ENCODE measurements around the gene IER5L. TPM values are rescaled to one million over a fixed set of nuclear protein-coding genes. Genes with fewer than 3 reads are reported as not detected.

Gene IER5L
- total RNA-seq, 4 donors from 2014 or later: 0.92 to 3.4 (median 2.9) TPM

DNA sequence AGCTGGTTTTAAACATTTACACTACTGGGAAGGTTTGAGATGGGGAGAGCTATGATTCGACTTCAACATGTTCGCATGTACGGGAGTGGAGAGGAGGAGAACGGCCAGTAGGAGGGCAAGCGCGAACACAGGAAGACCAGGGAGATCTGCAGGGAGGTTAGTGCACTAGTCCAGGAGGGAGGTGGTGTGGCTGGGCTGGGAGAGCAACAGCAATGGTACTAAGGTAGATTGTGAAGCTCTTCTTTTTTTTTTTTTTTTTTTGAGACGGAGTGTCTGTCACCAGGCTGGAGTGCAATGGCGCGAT lies 16.6 kb downstream of the IER5L start:
- Histone ChIP-seq H3K27ac (no peak overlapping the region), H3K27me3 (no peaks in the 10 kb centered on the region), H3K36me3 (no peaks in the 10 kb centered on the region), H3K4me1 (peaks cover 2 to 9% of the 10 kb centered on the region in 2 donors), H3K4me3 (no peak overlapping the region), H3K9me3 (no peaks in the 10 kb centered on the region)
- DNase-seq: no peak
- intact Hi-C loops (cut with DNase I; ENCODE audit: low total_unique reads): no loop called here
- no peak for ATAC-seq
- in situ Hi-C loops (cut with MboI; ENCODE audit: low sequenced_read_pairs in 4 of 4): no loop called here
- TF ChIP-seq, protein P1, sequence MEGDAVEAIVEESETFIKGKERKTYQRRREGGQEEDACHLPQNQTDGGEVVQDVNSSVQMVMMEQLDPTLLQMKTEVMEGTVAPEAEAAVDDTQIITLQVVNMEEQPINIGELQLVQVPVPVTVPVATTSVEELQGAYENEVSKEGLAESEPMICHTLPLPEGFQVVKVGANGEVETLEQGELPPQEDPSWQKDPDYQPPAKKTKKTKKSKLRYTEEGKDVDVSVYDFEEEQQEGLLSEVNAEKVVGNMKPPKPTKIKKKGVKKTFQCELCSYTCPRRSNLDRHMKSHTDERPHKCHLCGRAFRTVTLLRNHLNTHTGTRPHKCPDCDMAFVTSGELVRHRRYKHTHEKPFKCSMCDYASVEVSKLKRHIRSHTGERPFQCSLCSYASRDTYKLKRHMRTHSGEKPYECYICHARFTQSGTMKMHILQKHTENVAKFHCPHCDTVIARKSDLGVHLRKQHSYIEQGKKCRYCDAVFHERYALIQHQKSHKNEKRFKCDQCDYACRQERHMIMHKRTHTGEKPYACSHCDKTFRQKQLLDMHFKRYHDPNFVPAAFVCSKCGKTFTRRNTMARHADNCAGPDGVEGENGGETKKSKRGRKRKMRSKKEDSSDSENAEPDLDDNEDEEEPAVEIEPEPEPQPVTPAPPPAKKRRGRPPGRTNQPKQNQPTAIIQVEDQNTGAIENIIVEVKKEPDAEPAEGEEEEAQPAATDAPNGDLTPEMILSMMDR (IDR thresholded peaks at IDR 0.05 in 4 of 5, conservative IDR thresholded peaks at IDR 0.05 in 1 of 5): no peak
- TF ChIP-seq POLR2A (IDR thresholded peaks at IDR 0.05): no peak

- no peak overlapping the region for H3K27ac ChIP-seq
- DNase-seq (no peak), ATAC-seq (no peak)
- H3K4me1 ChIP-seq: peaks cover 0 to 9% of the 10 kb centered on the region in 2 donors
- intact Hi-C loops (cut with DNase I; ENCODE audit: low total_unique reads): no loop called here
- no peak for TF ChIP-seq POLR2A (IDR thresholded peaks at IDR 0.05)
- TF ChIP-seq, protein P1 (IDR thresholded peaks at IDR 0.05 in 4 of 5, conservative IDR thresholded peaks at IDR 0.05 in 1 of 5): no peak
- no peaks in the 10 kb centered on the region for H3K27me3 ChIP-seq
- H3K9me3 ChIP-seq: no peaks in the 10 kb centered on the region
- no peak overlapping the region for H3K4me3 ChIP-seq
- in situ Hi-C loops (cut with MboI; ENCODE audit: low sequenced_read_pairs in 4 of 4): no loop called here
- H3K36me3 ChIP-seq: no peaks in the 10 kb centered on the region
Observed at GRCh38 chr9:129160712-129161533, 17.1 kb downstream of the IER5L start.

DNA sequence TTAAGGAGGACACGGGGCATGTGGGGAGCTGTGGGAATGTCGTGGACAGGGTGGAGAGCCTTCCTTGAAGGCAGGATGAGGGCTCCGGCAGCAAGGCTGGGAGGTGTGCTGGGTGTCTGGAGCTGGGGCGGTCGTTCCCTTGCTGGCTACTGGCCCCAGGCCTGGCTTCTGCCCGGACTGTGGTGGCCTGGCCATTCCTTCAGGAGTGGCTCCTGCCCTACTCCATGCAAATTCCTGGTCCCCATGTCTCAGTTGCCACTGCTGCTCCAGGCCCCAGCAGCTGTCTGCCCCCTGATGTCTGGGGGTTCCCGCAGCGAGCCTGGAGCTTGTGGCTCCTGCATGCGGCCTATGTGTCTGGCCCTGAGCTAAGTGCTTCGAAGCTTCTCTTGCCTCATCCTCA lies 21.9 kb downstream of the IER5L start:
- no peak for ATAC-seq
- Histone ChIP-seq H3K27me3 (no peaks in the 10 kb centered on the region), H3K4me1 (no peaks in the 10 kb centered on the region), H3K27ac (no peak overlapping the region), H3K4me3 (no peak overlapping the region), H3K9me3 (no peaks in the 10 kb centered on the region), H3K36me3 (peaks cover 0 to 6% of the 10 kb centered on the region in 2 donors)
- intact Hi-C loops (cut with DNase I; ENCODE audit: low total_unique reads) (no loop called here), in situ Hi-C loops (cut with MboI; ENCODE audit: low sequenced_read_pairs in 4 of 4) (no loop called here)
- no peak for DNase-seq
- TF ChIP-seq, protein P1 (IDR thresholded peaks at IDR 0.05 in 4 of 5, conservative IDR thresholded peaks at IDR 0.05 in 1 of 5): no peak
- no peak for TF ChIP-seq POLR2A (IDR thresholded peaks at IDR 0.05)

DNA sequence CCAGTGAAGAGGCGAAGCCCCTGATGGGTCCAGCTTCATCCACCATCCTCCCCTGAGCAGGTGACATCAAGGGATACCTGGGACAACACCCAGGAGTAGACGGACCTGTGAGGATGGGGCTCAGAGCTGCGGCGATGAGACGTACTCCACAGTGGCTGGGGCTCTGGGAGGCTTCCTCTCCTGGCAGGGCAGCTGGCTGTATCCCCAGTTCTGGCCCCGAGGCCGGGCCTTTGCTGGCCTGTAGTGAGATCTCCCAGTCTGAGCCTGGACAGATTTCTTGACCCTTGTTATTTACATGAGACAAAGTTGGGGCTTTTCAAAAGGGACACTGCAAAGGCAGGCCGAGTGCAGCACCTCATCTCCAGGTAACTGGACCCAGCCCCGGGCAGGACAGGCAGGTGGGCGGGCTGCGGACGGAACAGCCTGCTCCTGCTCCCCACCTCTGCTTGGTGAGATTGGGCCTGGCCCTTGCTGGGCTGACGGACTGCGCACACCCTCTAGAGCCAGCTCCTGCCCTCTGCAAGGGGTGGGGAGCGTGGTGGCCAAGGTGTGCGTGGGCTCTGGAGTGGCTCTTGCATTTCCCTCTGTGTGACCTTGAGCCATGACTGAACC lies 23.1 kb downstream of the IER5L start:
- no peaks in the 10 kb centered on the region for H3K27me3 ChIP-seq
- H3K9me3 ChIP-seq: no peaks in the 10 kb centered on the region
- no peak for ATAC-seq
- in situ Hi-C loops (cut with MboI; ENCODE audit: low sequenced_read_pairs in 4 of 4): no loop called here
- H3K27ac ChIP-seq: no peak overlapping the region
- intact Hi-C loops (cut with DNase I; ENCODE audit: low total_unique reads): no loop called here
- H3K4me1 ChIP-seq: no peaks in the 10 kb centered on the region
- no peak overlapping the region for H3K4me3 ChIP-seq
- peaks cover 0 to 6% of the 10 kb centered on the region in 2 donors for H3K36me3 ChIP-seq
- DNase-seq: no peak
- TF ChIP-seq POLR2A (IDR thresholded peaks at IDR 0.05): no peak
- TF ChIP-seq, protein P1 (IDR thresholded peaks at IDR 0.05 in 4 of 5, conservative IDR thresholded peaks at IDR 0.05 in 1 of 5): no peak

All from gastrocnemius medialis (tissue), 4 donors.